SK-N-MC (cell line): Measurements from ENCODE around the gene ARPP21.

ENCODE experiments used
- EZH2 ChIP-seq: fragments of 200-600 bp; sonication (generic); IDR thresholded peaks from one replicate; pipeline ENCODE4 v1.6.1; 2017; ENCODE audit warnings: antibody characterized with exemption
- POLR2AphosphoS5 ChIP-seq: IDR thresholded peaks from 2 replicates; pipeline ENCODE4 v1.6.1; 2012; ENCODE audit warnings: mild to moderate bottlenecking, low read depth, low read length, borderline replicate concordance

DNA sequence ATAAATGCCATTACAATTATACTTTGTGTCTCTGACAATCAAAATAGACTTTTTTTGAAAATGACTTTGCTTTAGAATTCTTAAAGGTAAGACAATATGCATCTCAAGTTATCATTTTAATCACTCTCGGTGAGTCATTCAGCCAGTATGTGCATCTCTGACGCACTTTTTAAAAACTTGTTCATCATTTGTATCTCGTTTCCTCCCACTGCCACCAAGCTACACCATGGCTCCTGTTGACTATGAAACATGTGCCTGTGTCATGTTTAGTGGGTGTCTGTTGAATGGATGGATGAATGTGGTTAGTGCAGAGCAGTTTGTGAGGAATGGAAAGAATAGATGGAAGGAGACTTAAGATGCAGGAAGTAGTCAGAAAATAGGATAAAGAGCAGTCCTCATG is 68.6 kb downstream of the ARPP21 start:
- TF ChIP-seq POLR2AphosphoS5: no peak
- no peak for TF ChIP-seq EZH2
